ENCODE results near the gene ECE1. TPM values are rescaled to one million over a fixed set of nuclear protein-coding genes. Genes with fewer than 3 reads are reported as not detected.

The ECE1 gene
- total RNA-seq, 4 donors from 2014 or later, result 68.3 to 94.7 (median 69.9) TPM

DNA sequence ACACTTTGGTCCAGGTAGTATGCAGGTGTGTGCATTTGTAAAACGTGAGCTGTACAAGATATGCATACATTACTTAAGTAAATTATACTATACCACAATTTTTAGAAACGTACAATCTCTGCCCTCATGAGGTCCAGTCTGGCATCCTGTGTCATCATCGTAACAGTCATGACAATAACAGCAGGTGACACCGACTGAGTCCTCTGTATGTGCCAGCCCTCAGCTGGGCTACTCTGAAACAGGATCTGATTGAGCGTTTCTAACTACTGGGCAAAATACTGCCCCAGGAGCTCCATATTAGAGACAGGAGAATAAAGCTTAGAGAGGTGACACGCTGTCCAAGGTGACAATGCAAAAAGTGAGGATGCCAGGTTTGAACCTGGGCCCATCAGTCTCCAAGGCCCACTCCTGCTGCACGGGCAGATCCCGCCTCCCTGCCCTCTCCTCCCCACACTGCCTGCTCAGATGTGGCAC, 47.2 kb upstream of the ECE1 start:
- no peaks in the 10 kb centered on the region for H3K9me3 ChIP-seq
- ATAC-seq, result no peak
- no peaks in the 10 kb centered on the region for H3K27me3 ChIP-seq
- WGBS, 2 donors (ENCODE audit: low coverage in 1 of 2), result 49 to 68% methylated on average over 4 to 5 of the region's 8 CpGs
- H3K27ac ChIP-seq, result peak overlapping the region; percentile 9 to 96 (median 92)
- no peaks in the 10 kb centered on the region for H3K36me3 ChIP-seq
- H3K4me3 ChIP-seq, result no peak overlapping the region
- no peak for TF ChIP-seq POLR2AphosphoS5 (IDR thresholded peaks at IDR 0.05)
- TF ChIP-seq EP300 (IDR thresholded peaks at IDR 0.05), result no peak
- no peak for TF ChIP-seq POLR2A (IDR thresholded peaks at IDR 0.05)
- TF ChIP-seq, protein P1, sequence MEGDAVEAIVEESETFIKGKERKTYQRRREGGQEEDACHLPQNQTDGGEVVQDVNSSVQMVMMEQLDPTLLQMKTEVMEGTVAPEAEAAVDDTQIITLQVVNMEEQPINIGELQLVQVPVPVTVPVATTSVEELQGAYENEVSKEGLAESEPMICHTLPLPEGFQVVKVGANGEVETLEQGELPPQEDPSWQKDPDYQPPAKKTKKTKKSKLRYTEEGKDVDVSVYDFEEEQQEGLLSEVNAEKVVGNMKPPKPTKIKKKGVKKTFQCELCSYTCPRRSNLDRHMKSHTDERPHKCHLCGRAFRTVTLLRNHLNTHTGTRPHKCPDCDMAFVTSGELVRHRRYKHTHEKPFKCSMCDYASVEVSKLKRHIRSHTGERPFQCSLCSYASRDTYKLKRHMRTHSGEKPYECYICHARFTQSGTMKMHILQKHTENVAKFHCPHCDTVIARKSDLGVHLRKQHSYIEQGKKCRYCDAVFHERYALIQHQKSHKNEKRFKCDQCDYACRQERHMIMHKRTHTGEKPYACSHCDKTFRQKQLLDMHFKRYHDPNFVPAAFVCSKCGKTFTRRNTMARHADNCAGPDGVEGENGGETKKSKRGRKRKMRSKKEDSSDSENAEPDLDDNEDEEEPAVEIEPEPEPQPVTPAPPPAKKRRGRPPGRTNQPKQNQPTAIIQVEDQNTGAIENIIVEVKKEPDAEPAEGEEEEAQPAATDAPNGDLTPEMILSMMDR (IDR thresholded peaks at IDR 0.05), result no peak
- peaks cover 29 to 100% (median 85%) of the 10 kb centered on the region in 3 donors for H3K4me1 ChIP-seq

DNA sequence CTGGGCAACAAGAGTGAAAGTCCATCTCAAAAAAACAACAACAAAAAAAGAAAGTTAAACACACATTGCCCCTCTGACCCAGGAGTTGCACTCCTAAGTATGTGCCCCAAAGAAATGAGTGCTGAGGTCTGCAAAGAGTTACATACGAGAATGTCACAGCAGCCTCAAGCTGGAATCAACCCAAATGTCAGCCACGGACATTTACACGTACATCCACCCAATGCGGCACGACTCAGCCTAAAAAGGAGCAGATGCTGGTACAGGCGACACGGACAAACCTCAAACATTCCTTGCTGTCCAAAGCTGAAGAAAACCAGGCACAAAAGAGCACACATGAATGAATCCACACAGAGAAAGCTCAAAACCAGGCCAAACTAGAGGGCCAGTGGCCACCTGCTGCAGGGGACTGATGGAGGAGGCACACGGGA, 46.8 kb upstream of the ECE1 start:
- Histone ChIP-seq H3K27ac (peak overlapping the region in 3 of 4 donors; percentile 91 to 96 (median 92)), H3K4me1 (peaks cover 29 to 100% (median 86%) of the 10 kb centered on the region in 3 donors), H3K36me3 (no peaks in the 10 kb centered on the region), H3K4me3 (no peak overlapping the region), H3K9me3 (no peaks in the 10 kb centered on the region), H3K27me3 (no peaks in the 10 kb centered on the region)
- peak; percentile 37 for TF ChIP-seq POLR2AphosphoS5 (IDR thresholded peaks at IDR 0.05)
- TF ChIP-seq, protein P1 (IDR thresholded peaks at IDR 0.05), result no peak
- no peak for TF ChIP-seq POLR2A (IDR thresholded peaks at IDR 0.05)
- no peak for TF ChIP-seq EP300 (IDR thresholded peaks at IDR 0.05)
- 5 to 35% methylated on average over 7 to 8 of the region's 8 CpGs for WGBS, 2 donors (ENCODE audit: low coverage in 1 of 2)
- ATAC-seq, result no peak

DNA sequence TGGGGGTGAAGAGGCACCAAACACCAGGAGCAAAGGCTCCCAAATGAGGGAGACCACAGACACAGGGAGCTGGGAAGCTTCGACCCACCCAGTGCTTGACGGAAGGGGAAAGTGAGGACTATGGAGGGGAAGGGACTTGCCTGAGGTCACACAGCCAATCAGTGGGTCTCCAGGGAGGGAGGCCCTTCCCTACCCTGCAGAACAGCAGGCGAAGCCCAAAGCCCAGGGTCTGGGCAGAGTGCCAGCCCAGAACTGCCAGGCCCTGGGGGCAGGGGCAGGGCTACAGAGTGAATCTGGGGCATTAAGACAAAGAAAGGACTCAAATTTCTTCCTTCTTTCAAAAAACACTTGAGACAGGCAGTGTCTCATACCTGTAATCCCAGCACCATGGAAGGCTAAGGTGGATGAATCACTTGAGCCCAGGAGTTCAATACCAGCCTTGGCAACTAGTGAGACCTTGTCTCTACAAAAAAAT, 45.5 kb upstream of the ECE1 start:
- H3K27me3 ChIP-seq, result no peaks in the 10 kb centered on the region
- TF ChIP-seq EP300 (IDR thresholded peaks at IDR 0.05), result no peak
- TF ChIP-seq, protein P1 (IDR thresholded peaks at IDR 0.05), result no peak
- no peak for TF ChIP-seq POLR2AphosphoS5 (IDR thresholded peaks at IDR 0.05)
- TF ChIP-seq POLR2A (IDR thresholded peaks at IDR 0.05), result no peak
- H3K4me3 ChIP-seq, result no peak overlapping the region
- H3K4me1 ChIP-seq, result peaks cover 26 to 100% (median 77%) of the 10 kb centered on the region in 3 donors
- 40% methylated on average over 1 of the region's 3 CpGs; no CpG with 5 or more reads in 1 of the 2 donors for WGBS, 2 donors (ENCODE audit: low coverage in 1 of 2)
- no peak for ATAC-seq
- H3K9me3 ChIP-seq, result no peaks in the 10 kb centered on the region
- peak overlapping the region in 3 of 4 donors; percentile 79 to 96 (median 91) for H3K27ac ChIP-seq
- peaks cover 0 to 5% of the 10 kb centered on the region in 2 donors for H3K36me3 ChIP-seq

DNA sequence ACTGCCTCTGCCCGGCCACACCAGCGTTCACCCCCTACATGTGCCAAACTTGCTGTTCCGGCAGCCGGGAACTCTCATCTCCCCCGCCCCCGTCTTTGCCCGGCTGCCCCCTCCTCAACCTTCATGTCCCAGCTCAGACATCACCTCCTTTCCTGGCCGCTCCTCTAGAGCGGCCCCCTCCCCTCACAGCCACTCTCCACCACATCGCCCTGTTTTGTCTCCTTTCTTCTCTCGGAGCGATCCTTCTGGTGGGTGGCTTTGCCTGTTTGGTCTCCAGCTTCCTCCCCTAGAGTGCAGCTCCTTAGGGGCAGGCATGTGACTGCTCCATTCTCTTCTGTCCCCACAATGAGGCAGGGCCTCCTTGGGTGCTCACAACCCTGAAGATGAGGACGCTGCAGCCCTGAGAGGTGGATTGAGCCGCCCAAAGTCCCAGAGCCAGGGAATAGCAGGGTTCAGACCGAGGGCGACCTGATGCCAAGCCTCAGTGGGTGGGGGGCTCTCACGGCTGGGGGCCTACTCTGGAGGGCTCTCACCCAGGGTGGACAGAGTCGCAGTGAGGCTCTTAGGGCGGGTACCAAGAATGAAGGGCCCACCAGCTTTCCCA, 44.9 kb upstream of the ECE1 start:
- WGBS, 2 donors (ENCODE audit: low coverage in 1 of 2), result 41 to 48% methylated on average over 9 to 10 of the region's 19 CpGs
- Histone ChIP-seq H3K27ac (peak overlapping the region in 3 of 4 donors; percentile 79 to 96 (median 91)), H3K9me3 (no peaks in the 10 kb centered on the region), H3K4me1 (peaks cover 22 to 100% (median 71%) of the 10 kb centered on the region in 3 donors), H3K4me3 (peak overlapping the region in 1 of 2 donors; percentile 39), H3K36me3 (peaks cover 0 to 8% of the 10 kb centered on the region in 2 donors), H3K27me3 (no peaks in the 10 kb centered on the region)
- ATAC-seq, result no peak
- TF ChIP-seq POLR2A (IDR thresholded peaks at IDR 0.05) (no peak), POLR2AphosphoS5 (IDR thresholded peaks at IDR 0.05) (no peak), EP300 (IDR thresholded peaks at IDR 0.05) (no peak)
- TF ChIP-seq, protein P1 (IDR thresholded peaks at IDR 0.05), result no peak
